Measurements from ENCODE around the gene RPL12.

DNA sequence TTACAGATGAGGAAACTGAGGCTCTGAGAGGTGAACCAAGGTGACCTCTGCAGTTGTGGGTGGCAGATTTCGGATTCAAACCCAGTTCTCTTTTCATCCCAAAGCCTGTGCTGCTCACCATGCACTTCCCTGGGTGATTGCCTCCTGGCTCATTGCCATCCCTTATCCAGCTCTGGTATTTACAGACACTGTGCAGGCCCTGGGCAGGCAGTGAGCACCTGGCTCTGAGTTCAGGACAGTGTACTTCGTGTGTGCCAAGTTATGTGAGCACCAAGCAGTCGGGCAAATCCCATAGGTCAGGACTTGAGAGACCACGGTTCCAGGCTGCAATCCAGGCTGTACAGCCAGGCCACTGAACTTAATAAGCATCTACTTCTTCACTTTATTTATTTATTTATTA is 1.5 kb upstream of the RPL12 start:
- TF ChIP-seq, protein P1, sequence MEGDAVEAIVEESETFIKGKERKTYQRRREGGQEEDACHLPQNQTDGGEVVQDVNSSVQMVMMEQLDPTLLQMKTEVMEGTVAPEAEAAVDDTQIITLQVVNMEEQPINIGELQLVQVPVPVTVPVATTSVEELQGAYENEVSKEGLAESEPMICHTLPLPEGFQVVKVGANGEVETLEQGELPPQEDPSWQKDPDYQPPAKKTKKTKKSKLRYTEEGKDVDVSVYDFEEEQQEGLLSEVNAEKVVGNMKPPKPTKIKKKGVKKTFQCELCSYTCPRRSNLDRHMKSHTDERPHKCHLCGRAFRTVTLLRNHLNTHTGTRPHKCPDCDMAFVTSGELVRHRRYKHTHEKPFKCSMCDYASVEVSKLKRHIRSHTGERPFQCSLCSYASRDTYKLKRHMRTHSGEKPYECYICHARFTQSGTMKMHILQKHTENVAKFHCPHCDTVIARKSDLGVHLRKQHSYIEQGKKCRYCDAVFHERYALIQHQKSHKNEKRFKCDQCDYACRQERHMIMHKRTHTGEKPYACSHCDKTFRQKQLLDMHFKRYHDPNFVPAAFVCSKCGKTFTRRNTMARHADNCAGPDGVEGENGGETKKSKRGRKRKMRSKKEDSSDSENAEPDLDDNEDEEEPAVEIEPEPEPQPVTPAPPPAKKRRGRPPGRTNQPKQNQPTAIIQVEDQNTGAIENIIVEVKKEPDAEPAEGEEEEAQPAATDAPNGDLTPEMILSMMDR (IDR thresholded peaks at IDR 0.05; ENCODE audit: borderline replicate concordance, extremely low read depth, low read length, poor library complexity, severe bottlenecking) = no peak
- TF ChIP-seq EZH2 (IDR thresholded peaks at IDR 0.05; ENCODE audit: borderline replicate concordance, low read depth, low read length, severe bottlenecking) = no peak
